ENCODE data around the gene RADX. TPM values are rescaled to one million over a fixed set of nuclear protein-coding genes. Genes with fewer than 3 reads are reported as not detected.

The RADX gene
- total RNA-seq (1.2 TPM), polyA plus RNA-seq (7.6 TPM)
- long read RNA-seq, donor 1: 0 reads
- long read RNA-seq, donor 2, partial matches to known transcripts: 0 of 1 reads
- long read RNA-seq, donor 2, other reads (novel, unspliced or antisense): 0 of 1 reads
- long read RNA-seq, donor 3: 0 reads
- long read RNA-seq, donor 4, partial matches to known transcripts: 0 of 2 reads
- long read RNA-seq, donor 4, other reads (novel, unspliced or antisense): 0 of 2 reads
- long read RNA-seq, donor 5: 0 reads
- long read RNA-seq, donor 6, partial matches to known transcripts: 0 of 1 reads
- long read RNA-seq, donor 6, other reads (novel, unspliced or antisense): 0 of 1 reads
- long read RNA-seq, donor 7: 0 reads
- long read RNA-seq, donor 8: 0 reads
- long read RNA-seq, donor 9: 0 reads
- long read RNA-seq, donor 10, partial matches to known transcripts: 0 of 1 reads
- long read RNA-seq, donor 10, other reads (novel, unspliced or antisense): 0 of 1 reads

- Histone ChIP-seq H3K9me3 (ENCODE audit: control insufficient read depth in 2 of 2, insufficient read depth in 1 of 2, low read length in 1 of 2) (no peaks in the 10 kb centered on the region), H3K36me3 (ENCODE audit: control insufficient read depth in 2 of 2, insufficient read depth in 2 of 2, low read length in 1 of 2) (no peaks in the 10 kb centered on the region), H3K4me3 (ENCODE audit: low read length in 2 of 2) (peak within 1 kb of the TSS; percentile 43 to 51), H3K27ac (ENCODE audit: low read depth in 1 of 2, low read length in 1 of 2) (no peak within 1 kb of the TSS), H3K27me3 (ENCODE audit: control insufficient read depth in 2 of 2, insufficient read depth in 1 of 2, low read length in 1 of 2) (peaks cover 0 to 5% of the 10 kb centered on the region in 2 donors), H3K4me1 (ENCODE audit: control insufficient read depth in 2 of 2, insufficient read depth in 2 of 2, low read length in 2 of 2) (no peaks in the 10 kb centered on the region)
- under 1% methylated on average over 46 of the region's 46 CpGs for WGBS
- DNase-seq (ENCODE audit: low read depth in 6 of 9, low spot score in 9 of 9): peak; percentile 1 to 73 (median 40)
These were observed at the start of gene RADX for GRCh38 chrX:106611679-106612392. RADX (plus strand) TSS chrX:106611978; CDS start chrX:106612081, 103 bp downstream.

GRCh38 chrX:106564986-106565385, 46.8 kb upstream of the RADX start:
- Histone ChIP-seq H3K4me1 (ENCODE audit: control insufficient read depth in 2 of 2, insufficient read depth in 2 of 2, low read length in 2 of 2) (no peaks in the 10 kb centered on the region), H3K9me3 (ENCODE audit: control insufficient read depth in 2 of 2, insufficient read depth in 1 of 2, low read length in 1 of 2) (no peaks in the 10 kb centered on the region), H3K36me3 (ENCODE audit: control insufficient read depth in 2 of 2, insufficient read depth in 2 of 2, low read length in 1 of 2) (no peaks in the 10 kb centered on the region), H3K27ac (ENCODE audit: low read depth in 1 of 2, low read length in 1 of 2) (no peak overlapping the region), H3K4me3 (ENCODE audit: low read length in 2 of 2) (no peak overlapping the region), H3K27me3 (ENCODE audit: control insufficient read depth in 2 of 2, insufficient read depth in 1 of 2, low read length in 1 of 2) (no peaks in the 10 kb centered on the region)
- WGBS: 73% methylated on average over 2 of the region's 2 CpGs
- no peak for DNase-seq (ENCODE audit: low read depth in 6 of 9, low spot score in 9 of 9)

GRCh38 chrX:106566362-106566761, 45.4 kb upstream of the RADX start:
- H3K9me3 ChIP-seq (ENCODE audit: control insufficient read depth in 2 of 2, insufficient read depth in 1 of 2, low read length in 1 of 2): no peaks in the 10 kb centered on the region
- WGBS: 93% methylated on average over 8 of the region's 8 CpGs

GRCh38 chrX:106581856-106582255, 29.9 kb upstream of the RADX start:
- 89% methylated on average over 1 of the region's 1 CpG for WGBS
- Histone ChIP-seq H3K27ac (ENCODE audit: low read depth in 1 of 2, low read length in 1 of 2) (no peak overlapping the region), H3K4me1 (ENCODE audit: control insufficient read depth in 2 of 2, insufficient read depth in 2 of 2, low read length in 2 of 2) (no peaks in the 10 kb centered on the region), H3K4me3 (ENCODE audit: low read length in 2 of 2) (no peak overlapping the region), H3K9me3 (ENCODE audit: control insufficient read depth in 2 of 2, insufficient read depth in 1 of 2, low read length in 1 of 2) (peaks cover 0 to 5% of the 10 kb centered on the region in 2 donors), H3K36me3 (ENCODE audit: control insufficient read depth in 2 of 2, insufficient read depth in 2 of 2, low read length in 1 of 2) (no peaks in the 10 kb centered on the region), H3K27me3 (ENCODE audit: control insufficient read depth in 2 of 2, insufficient read depth in 1 of 2, low read length in 1 of 2) (no peaks in the 10 kb centered on the region)
- no peak for DNase-seq (ENCODE audit: low read depth in 6 of 9, low spot score in 9 of 9)

More at GRCh38 chrX:106566362-106566761, 45.4 kb upstream of the RADX start:
- no peak overlapping the region for H3K4me3 ChIP-seq (ENCODE audit: low read length in 2 of 2)
- DNase-seq (ENCODE audit: low read depth in 6 of 9, low spot score in 9 of 9): no peak
- H3K27ac ChIP-seq (ENCODE audit: low read depth in 1 of 2, low read length in 1 of 2): no peak overlapping the region
- no peaks in the 10 kb centered on the region for H3K4me1 ChIP-seq (ENCODE audit: control insufficient read depth in 2 of 2, insufficient read depth in 2 of 2, low read length in 2 of 2)
- H3K36me3 ChIP-seq (ENCODE audit: control insufficient read depth in 2 of 2, insufficient read depth in 2 of 2, low read length in 1 of 2): no peaks in the 10 kb centered on the region
- H3K27me3 ChIP-seq (ENCODE audit: control insufficient read depth in 2 of 2, insufficient read depth in 1 of 2, low read length in 1 of 2): no peaks in the 10 kb centered on the region

- Histone ChIP-seq H3K4me1 (ENCODE audit: control insufficient read depth in 2 of 2, insufficient read depth in 2 of 2, low read length in 2 of 2) (no peaks in the 10 kb centered on the region), H3K4me3 (ENCODE audit: low read length in 2 of 2) (no peak overlapping the region), H3K36me3 (ENCODE audit: control insufficient read depth in 2 of 2, insufficient read depth in 2 of 2, low read length in 1 of 2) (no peaks in the 10 kb centered on the region), H3K27me3 (ENCODE audit: control insufficient read depth in 2 of 2, insufficient read depth in 1 of 2, low read length in 1 of 2) (no peaks in the 10 kb centered on the region), H3K9me3 (ENCODE audit: control insufficient read depth in 2 of 2, insufficient read depth in 1 of 2, low read length in 1 of 2) (no peaks in the 10 kb centered on the region), H3K27ac (ENCODE audit: low read depth in 1 of 2, low read length in 1 of 2) (no peak overlapping the region)
- no peak for DNase-seq (ENCODE audit: low read depth in 6 of 9, low spot score in 9 of 9)
- 89% methylated on average over 2 of the region's 2 CpGs for WGBS
These were observed 26.3 kb upstream of the RADX start for GRCh38 chrX:106585478-106585877.

- Histone ChIP-seq H3K4me1 (ENCODE audit: control insufficient read depth in 2 of 2, insufficient read depth in 2 of 2, low read length in 2 of 2) (no peaks in the 10 kb centered on the region), H3K36me3 (ENCODE audit: control insufficient read depth in 2 of 2, insufficient read depth in 2 of 2, low read length in 1 of 2) (no peaks in the 10 kb centered on the region), H3K9me3 (ENCODE audit: control insufficient read depth in 2 of 2, insufficient read depth in 1 of 2, low read length in 1 of 2) (no peaks in the 10 kb centered on the region), H3K4me3 (ENCODE audit: low read length in 2 of 2) (no peak overlapping the region), H3K27ac (ENCODE audit: low read depth in 1 of 2, low read length in 1 of 2) (no peak overlapping the region), H3K27me3 (ENCODE audit: control insufficient read depth in 2 of 2, insufficient read depth in 1 of 2, low read length in 1 of 2) (no peaks in the 10 kb centered on the region)
- 77% methylated on average over 2 of the region's 2 CpGs for WGBS
- no peak for DNase-seq (ENCODE audit: low read depth in 6 of 9, low spot score in 9 of 9)
These were observed 23.0 kb upstream of the RADX start for GRCh38 chrX:106588801-106589200.

- Histone ChIP-seq H3K36me3 (ENCODE audit: control insufficient read depth in 2 of 2, insufficient read depth in 2 of 2, low read length in 1 of 2) (no peaks in the 10 kb centered on the region), H3K27ac (ENCODE audit: low read depth in 1 of 2, low read length in 1 of 2) (no peak overlapping the region), H3K4me3 (ENCODE audit: low read length in 2 of 2) (no peak overlapping the region), H3K27me3 (ENCODE audit: control insufficient read depth in 2 of 2, insufficient read depth in 1 of 2, low read length in 1 of 2) (no peaks in the 10 kb centered on the region), H3K4me1 (ENCODE audit: control insufficient read depth in 2 of 2, insufficient read depth in 2 of 2, low read length in 2 of 2) (no peaks in the 10 kb centered on the region), H3K9me3 (ENCODE audit: control insufficient read depth in 2 of 2, insufficient read depth in 1 of 2, low read length in 1 of 2) (no peaks in the 10 kb centered on the region)
- 81% methylated on average over 2 of the region's 2 CpGs for WGBS
- no peak for DNase-seq (ENCODE audit: low read depth in 6 of 9, low spot score in 9 of 9)
These were observed 12.4 kb upstream of the RADX start for GRCh38 chrX:106599411-106599810.

GRCh38 chrX:106606571-106606970, 5.2 kb upstream of the RADX start:
- Histone ChIP-seq H3K36me3 (ENCODE audit: control insufficient read depth in 2 of 2, insufficient read depth in 2 of 2, low read length in 1 of 2) (no peaks in the 10 kb centered on the region), H3K4me3 (ENCODE audit: low read length in 2 of 2) (no peak overlapping the region), H3K27ac (ENCODE audit: low read depth in 1 of 2, low read length in 1 of 2) (no peak overlapping the region), H3K27me3 (ENCODE audit: control insufficient read depth in 2 of 2, insufficient read depth in 1 of 2, low read length in 1 of 2) (no peaks in the 10 kb centered on the region), H3K4me1 (ENCODE audit: control insufficient read depth in 2 of 2, insufficient read depth in 2 of 2, low read length in 2 of 2) (no peaks in the 10 kb centered on the region), H3K9me3 (ENCODE audit: control insufficient read depth in 2 of 2, insufficient read depth in 1 of 2, low read length in 1 of 2) (no peaks in the 10 kb centered on the region)
- DNase-seq (ENCODE audit: low read depth in 6 of 9, low spot score in 9 of 9): no peak
- whole genome bisulfite sequencing: 96% methylated on average over 1 of the region's 1 CpG

- H3K4me1 ChIP-seq (ENCODE audit: control insufficient read depth in 2 of 2, insufficient read depth in 2 of 2, low read length in 2 of 2): no peaks in the 10 kb centered on the region
- DNase-seq (ENCODE audit: low read depth in 6 of 9, low spot score in 9 of 9): no peak
- WGBS: 68% methylated on average over 6 of the region's 6 CpGs
- no peak overlapping the region for H3K27ac ChIP-seq (ENCODE audit: low read depth in 1 of 2, low read length in 1 of 2)
- peaks cover 0 to 5% of the 10 kb centered on the region in 2 donors for H3K27me3 ChIP-seq (ENCODE audit: control insufficient read depth in 2 of 2, insufficient read depth in 1 of 2, low read length in 1 of 2)
- H3K4me3 ChIP-seq (ENCODE audit: low read length in 2 of 2): no peak overlapping the region
- no peaks in the 10 kb centered on the region for H3K9me3 ChIP-seq (ENCODE audit: control insufficient read depth in 2 of 2, insufficient read depth in 1 of 2, low read length in 1 of 2)
- no peaks in the 10 kb centered on the region for H3K36me3 ChIP-seq (ENCODE audit: control insufficient read depth in 2 of 2, insufficient read depth in 2 of 2, low read length in 1 of 2)
These were observed 3.8 kb upstream of the RADX start for GRCh38 chrX:106608016-106608415.

Measured in thymus (tissue), 14 donors.